GM19324 (cell line): ENCODE measurements around the gene SH3PXD2A.
"Not testable (repeated sequence)": the region's sequence is repeated elsewhere in the genome, so short reads cannot be mapped to it uniquely, and the experiment has no call there.

Experiments used
- ATAC-seq: cut with Tn5 transposase; IDR thresholded peaks from one replicate; pipeline ENCODE4 v1.9.1; 2021; ENCODE audit warnings: mild to moderate bottlenecking, moderate library complexity; ENCODE audit not compliant: unreplicated experiment, low FRiP score

The SH3PXD2A gene

DNA sequence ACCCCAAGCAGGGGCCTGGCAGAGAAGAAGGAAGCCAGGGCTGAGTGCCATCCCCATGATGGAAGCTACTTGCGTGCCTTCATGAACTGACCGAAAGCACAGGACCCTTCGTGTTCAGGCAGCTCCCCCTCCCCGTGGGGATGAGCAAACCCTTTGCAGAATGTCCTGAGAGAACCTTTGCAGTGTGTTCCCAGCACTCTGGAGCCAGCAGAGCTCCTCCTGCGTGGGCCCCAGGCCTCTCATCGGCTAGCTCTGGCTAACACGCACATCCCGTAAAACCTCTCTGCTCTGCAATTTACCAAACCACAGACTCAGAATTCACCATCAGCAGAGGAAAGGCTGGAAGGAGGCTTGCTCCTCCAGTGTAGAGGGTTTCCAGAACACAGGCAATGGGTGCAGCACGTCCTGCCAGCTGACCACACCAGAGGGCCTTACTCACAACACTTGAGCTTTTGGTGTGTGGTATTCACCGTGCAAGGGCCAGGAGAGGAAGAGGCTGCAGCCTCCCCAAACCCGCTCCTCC lies 3.1 kb downstream of the SH3PXD2A start:
- ATAC-seq: no peak

DNA sequence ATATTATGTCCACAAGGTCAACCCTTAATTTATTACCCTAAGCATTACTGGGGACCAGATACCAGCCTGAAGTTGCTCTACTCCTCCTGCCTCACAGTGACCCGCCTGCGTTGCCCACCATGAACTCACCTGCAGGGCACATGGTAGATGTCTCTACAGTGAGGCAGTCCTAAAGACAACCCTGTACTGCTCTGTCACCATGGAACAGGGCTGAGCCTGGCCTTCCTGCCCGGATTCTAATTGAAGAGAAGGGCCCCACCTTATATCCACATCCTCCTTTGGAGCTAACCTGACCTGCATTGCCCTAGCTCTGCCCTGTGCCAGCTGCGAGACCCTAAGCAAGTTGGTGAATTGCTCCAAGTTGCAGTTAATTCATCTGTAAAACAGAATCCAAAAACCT lies 4.1 kb downstream of the SH3PXD2A start:
- ATAC-seq: no peak

DNA sequence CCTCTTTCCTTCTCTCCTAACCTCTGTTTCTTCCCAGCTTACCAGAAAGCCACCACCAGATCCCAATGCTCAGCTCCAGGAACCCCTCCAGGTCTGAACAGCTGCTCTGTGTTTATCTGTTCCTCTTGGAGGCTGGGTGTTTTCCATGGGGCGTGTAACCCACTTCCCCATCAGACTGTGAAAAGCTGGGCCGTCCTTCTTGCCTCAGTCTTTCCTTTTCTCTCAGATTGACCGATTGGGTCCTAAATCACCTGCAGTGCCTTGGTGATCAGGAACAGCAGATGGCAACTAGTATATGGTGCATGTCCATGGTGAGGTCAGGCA lies 4.8 kb downstream of the SH3PXD2A start:
- no peak for ATAC-seq

DNA sequence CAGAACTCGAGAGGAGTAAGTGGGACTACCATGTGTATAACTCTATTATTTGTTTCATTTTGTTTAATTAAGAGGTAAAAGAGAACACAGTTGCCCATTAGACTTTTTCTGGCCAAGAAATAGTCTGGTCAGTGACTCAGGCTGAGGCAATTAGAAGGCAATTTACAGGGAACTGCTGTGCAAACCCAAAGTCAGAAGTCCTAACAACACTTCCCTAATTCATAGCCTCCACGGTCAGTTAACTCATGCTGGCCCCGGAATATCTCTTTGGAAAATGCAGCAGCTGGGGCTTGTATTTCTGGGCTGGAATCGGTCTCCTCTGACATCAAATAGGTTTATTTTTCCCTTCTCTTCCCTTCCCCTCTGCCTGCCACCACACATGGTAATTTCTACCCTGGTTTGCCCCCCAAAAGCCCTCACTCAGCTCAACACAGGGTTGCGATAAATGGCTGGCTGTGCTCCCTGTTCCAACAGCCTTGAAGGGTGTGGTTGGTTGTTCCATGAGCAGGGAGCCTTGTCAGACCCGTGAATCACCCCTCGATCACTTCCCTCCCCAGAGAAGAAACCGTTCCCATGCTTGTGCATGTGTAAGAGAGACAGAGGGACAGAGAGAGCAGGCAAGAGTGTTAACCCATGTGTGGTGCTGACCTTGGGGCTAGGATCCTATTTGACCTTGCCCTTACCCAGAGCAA lies 5.3 kb downstream of the SH3PXD2A start:
- no peak for ATAC-seq

DNA sequence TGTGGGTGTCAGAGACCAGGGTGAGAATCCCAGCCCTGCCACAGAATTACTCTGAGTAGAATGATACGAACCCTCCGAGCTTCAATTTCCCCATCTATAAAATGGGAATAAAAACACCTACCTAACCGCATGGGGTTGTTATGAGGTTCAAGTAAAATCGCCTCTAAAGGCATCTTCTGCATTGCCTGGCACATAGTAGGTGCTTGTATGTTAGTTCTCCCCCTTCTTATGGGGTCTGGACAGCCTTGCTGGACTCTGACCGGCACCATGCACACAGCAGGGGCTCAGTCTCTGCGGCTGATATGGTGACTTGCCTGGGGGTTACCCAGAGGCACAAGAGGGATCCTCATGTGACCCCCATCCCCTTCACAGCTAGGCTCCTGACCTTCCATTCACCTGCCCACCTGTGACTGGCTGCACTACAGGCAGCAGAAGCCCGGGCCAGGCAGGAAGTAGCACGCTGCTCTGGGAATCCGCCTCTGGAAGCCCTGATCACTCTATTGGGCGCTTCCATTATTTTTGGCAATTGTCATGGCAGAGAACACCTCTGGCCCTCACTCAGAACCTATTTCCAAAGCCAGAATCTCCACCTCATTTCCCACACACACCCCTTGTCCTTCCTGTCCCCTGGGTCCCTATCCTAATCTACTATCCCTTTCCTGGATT lies 6.0 kb downstream of the SH3PXD2A start:
- ATAC-seq: no peak

DNA sequence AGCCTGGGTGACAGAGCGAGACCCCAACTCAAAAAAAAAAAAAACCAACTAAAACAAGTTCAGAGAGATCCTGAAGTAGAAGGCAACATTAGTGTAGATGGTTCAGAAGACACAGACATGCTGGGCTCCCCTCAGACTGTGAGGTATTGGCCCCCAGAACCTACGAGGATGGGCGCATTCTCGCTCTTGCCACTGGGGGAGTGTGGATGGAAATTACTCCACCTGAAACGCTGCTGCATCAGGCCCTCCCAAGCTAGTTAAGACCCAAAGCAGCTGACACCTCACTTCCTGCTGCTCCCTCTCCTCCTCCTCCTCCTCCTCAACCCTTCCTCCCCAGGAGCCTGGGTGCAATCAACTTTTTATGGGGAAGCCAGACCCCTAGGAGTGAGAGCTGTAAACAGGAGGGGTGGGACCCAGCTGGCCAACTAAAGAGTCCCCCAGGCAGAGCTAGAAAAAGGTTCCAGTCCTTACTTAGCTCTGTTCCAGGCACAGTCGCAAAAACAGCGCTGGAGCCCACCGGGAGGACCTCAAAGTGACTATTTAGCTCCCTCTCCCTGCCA lies 7.4 kb downstream of the SH3PXD2A start:
- no peak for ATAC-seq

DNA sequence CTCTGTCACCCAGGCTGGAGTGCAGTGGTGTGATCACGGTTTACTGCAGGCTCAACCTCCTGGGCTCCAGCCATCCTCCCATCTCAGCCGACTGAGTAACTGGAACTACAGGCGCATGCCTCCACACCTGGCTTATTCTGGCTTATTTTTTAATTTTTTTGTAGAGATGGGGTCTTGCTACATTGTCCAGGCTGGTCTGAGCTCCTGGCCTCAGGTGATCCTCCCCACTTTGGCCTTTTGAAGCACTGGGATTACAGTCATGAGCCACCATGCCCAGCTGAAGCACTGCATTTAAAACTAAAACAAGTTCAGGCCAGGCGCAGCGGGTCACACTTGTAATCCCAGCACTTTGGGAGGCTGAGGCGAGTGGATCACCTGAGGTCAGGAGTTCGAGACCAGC lies 8.0 kb downstream of the SH3PXD2A start:
- no peak for ATAC-seq

DNA sequence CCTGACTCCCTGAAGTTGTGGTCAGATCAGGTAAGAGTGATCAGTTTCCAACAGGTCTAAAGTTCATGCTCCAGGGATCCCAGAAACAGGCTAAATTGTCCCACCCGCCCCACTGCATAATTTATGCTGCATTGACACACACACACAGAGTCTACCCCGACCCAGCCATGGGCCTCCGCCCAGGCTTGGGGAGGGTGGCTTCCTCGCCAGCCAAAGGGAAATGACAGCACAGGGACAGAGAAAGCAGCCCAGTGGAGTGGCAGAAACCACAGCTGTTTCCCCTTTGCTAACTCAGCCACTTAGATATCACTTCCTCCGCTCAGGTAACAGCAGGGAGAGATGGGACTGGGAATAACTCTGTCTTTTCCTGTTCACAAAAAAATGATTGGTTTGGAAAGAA lies 9.4 kb downstream of the SH3PXD2A start:
- no peak for ATAC-seq

DNA sequence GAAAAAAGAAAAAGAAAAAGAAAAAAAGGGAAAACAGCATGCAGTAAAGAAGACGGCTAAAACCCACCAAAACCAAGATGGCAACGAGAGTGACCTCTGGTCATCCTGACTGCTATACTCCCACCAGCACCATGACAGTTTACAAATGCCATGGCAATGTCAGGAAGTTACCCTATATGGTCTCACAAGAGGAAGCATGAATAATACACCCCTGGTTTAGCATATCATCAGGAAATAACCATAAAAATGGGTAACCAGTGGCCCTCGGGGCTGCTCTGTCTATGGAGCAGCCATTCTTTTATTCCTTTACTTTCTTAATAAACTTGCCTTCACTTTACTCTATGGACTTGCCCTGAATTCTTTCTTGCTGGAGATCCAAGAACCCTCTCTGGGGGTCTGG lies 10.0 kb downstream of the SH3PXD2A start:
- ATAC-seq: not testable (repeated sequence)

DNA sequence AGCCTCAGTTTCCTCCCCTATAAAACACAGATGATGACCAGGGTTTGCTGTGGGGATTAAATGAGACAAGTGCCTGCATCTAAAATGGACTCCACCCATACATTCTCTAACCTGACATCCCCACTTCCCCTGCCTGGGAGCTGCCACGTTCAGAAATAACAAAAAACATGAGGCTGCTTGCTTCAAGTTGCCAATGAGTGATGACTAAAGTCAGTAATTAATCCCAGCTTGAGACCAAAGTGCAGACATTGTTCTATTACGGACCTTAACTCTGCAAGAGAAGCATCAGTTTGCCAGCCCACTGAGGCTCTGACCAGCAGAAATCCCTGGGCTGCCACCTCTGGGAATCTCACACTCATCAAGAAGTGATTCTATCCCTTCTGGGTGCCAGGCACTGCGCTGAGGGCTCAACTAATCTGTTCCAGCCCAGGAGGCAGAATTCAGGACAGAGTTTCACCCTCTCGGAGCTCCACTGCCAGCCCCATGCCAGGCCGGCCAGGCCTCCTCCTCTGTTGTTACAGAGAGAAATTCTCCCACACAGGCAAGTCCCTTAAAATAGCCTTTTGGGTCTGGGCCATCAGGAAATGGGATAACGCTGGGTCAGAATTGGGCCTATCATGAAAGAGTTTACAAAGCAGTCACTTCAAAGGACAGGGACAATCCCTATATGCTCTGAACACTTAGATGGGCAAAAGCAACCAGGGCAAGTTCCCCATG lies 11.4 kb downstream of the SH3PXD2A start:
- no peak for ATAC-seq

DNA sequence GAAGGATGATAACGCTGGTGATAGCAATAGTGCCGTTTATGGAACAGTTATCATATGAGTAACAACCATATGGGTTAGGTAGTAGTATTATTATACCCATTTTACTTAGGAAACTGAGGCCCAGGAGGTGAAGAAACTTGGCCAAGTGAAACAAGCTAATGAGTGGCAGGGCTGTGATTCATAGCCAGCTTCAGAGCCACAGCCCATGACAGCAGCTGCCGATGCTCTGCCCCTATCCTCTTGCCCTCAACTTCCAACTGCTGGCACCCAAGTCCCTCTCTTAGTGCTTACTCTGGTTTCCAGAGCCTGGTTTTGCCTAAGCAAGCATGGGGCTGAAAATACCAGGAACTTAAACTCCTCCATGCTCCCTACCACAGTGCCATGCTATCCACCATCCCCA lies 12.3 kb downstream of the SH3PXD2A start:
- ATAC-seq: no peak

DNA sequence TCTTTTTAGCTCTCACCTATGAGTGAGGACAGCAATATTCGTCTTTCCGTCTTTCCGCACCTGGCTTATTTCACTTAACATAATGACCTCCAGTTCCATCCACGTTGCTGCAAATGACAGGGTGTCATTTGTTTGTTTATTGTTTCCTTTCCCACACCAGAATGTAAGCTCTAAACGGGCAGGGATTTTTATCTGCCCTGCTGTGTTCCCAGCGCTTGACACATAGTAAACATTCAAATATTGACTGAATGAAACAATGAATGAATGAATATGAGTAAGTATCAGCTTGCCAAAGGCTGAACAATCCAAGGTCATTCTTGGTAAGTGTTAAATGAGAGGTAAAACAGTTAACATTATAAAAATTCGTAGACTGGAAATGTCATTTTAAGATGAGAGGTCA lies 12.8 kb downstream of the SH3PXD2A start:
- no peak for ATAC-seq

DNA sequence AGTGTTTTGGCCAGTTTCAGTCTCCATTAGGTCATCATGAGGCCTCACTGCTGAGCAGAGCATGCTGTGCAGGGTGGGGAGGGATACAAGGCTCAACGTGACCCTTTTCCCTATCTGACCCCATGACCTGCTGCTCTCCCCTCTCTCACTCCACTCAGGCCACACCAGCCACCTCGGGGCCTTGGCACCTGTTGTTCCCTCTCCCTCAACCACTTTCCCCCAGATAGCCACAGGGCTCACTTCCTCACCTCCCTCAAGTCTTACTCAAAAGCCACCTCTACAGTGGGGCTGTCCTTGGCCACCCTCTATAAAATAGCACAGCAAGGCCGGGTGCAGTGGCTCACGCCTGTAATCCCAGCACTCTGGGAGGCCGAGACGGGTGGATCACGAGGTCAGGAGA lies 13.9 kb downstream of the SH3PXD2A start:
- ATAC-seq: no peak

DNA sequence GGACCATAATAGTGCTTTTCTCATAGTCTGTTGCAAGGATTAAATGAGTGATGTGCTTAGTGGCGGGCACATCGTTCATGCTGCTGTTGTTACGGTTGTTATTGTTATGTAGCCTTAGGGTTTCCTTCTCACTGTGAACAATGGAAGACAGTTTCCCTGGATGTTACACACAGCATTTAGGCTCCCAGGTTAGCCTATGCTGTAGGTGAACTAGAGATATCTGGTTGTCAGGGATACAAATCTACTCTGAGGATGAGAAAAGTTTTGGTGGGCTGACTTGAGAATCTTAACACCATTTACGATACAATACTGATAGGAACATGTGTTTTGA lies 14.7 kb downstream of the SH3PXD2A start:
- ATAC-seq: no peak

DNA sequence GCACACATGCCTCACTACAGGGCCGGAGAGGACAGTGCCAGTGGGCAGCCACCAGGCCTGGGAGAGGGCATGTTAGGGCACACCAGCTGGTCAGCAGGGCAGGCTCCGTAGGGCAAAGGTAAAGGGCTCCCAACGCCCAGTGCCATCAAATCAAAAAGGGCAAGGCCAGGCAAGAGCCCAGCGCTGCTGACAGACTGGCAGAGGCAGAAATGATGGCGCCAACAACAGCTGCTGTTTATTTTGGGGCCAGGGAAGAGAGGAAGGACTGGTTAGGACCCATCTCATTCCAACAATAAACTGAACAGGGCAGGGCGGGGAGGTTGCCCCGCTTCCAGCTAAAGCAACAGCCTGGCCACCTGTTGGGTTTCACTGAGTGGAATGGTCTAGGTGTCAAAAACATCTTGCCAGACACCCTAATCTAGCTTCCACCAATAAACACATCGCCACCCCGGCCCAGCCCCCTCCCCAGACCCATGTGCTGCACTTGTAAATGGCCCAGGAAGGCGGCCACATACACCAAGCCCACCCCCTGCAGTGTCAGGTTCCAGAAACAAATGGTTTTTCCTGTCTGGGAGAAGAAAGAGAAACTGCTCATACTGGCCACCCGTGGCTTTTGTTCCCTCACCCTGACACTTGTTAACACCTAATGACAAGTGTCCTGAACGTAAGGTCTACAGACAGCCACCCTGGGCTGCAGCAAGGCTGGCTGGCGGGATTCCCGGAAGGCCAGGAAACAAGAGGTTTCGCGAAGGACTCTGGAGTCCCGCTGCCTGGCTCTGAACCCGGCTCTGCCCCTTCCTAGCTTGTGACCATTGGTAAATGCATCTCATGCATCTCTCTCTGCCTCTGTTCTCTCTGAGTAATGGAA lies 15.3 kb downstream of the SH3PXD2A start:
- no peak for ATAC-seq

DNA sequence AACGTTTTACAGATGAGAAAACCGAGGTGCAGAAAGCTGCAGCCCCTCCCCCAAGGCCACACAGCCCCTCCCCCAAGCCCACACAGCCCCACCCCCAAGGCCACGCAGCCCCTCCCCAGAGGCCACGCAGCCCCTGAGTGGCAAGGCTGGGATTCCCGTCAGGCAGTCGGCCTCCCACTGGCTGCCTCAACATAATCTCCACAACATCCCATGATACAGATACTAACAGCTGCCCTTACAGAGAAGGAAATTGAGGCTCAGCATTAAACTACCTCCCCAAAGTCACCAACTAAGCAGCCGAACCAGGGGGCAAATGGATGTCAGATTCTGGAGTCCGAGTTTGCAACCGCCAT lies 15.9 kb downstream of the SH3PXD2A start:
- no peak for ATAC-seq

DNA sequence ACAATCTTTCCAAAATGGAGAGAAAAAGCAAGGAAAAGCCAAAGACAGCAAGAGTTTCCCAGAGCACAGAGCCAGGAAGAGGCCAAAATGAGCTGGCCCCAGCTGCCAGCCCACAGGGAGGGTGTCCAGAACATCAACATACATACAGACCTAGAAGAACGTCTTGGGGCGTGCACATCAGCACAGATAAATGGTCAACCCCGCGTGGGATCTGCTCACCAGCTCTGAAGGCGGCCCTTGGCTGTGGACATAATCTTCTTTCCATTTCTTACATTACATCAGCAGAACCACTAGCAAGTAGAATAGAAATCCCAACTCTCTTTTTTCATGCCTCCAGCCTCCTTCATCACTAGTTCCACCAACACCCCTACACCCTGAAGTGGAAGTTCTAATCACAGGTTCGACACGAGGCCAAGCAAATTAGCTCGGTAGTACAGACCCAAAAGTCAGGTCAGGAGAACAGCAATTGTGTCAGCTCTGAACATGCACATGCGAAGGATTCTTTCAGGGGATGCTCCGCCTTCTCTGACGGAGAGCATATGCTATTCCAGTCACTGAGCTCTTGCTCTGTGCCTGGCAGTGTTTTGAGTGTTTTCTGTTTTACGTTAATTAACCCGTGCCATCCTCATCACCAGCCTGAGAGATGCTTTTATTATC lies 16.4 kb downstream of the SH3PXD2A start:
- ATAC-seq: no peak

DNA sequence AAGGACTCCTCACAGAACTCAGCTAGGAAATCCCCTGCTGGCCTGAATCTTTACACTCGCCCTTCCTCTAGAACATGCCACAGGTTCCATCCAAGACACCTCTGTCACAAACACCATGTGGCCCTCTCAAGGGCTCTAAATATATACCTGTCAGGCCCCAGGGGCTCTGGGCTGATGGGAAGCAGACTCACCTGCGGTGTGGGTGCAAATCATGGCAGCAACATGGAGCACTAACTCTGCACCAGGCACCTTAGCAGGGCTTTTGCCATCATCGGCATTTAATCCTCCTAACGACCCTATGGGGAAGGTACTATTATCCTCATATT lies 17.3 kb downstream of the SH3PXD2A start:
- no peak for ATAC-seq

DNA sequence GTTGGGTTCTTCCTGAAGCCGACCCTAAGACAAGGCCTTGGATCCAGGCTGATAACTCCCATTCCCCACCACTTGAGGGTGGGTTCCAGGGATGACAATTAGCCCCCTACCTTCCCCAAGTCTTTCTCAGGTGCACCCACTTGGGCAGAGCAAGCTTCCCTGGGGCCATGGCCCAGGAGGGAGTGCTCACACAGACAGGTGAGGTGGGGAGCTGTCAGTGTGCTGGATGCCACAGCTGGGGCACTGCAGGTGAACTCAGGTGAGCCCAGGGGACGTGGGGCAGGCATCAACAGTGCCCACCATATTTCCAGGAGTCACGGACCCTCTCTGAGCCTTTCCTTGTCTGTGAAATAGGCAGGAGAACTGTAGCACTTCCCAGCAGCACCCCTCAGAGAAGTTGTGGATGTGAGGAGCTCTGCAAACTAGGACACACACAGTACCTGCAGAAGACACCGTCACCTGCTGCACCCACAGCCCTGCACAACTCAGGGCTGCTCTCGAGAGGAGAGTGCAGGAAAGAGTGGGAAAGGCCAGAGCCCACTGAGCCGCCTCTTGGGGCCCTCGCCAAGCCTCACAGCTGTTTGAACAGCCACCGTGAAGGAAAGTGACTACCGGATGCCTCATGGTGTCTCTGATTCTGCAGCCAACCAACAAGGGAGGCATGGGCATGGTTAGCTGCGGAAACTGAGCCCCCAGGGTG lies 17.9 kb downstream of the SH3PXD2A start:
- no peak for ATAC-seq

DNA sequence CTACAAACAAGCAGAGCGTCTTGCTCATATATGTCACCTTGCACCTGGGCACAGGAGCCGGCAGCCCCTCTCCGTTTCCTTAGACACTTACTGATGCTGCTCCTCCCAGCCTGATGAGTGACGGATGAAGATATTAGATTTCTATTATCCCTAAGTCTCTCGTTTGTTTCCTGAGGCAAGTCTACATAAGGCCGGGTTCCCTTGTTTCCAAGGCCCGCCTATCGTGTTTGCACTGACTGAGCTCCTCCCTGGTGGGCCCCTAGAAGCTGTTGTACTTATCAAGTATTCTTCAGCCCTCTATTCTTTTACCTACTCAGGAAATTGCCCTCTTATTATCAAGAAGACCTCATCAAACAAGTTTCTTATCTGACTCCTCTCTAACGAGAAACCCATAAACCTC lies 18.5 kb downstream of the SH3PXD2A start:
- ATAC-seq: no peak
